HUES64 (cell line): ENCODE results near the gene COL3A1. TPM values are rescaled to one million over a fixed set of nuclear protein-coding genes. Genes with fewer than 3 reads are reported as not detected.

Experiments used
- H3K27ac ChIP-seq: 2 replicates; pipeline ENCODE4 v1.7.0; 2013; ENCODE audit warnings: low read depth, low read length, inconsistent platforms
- H3K27me3 ChIP-seq: 2 replicates; pipeline ENCODE4 v1.6.1; 2013; ENCODE audit warnings: mild to moderate bottlenecking, low read length; ENCODE audit not compliant: insufficient read depth
- H3K36me3 ChIP-seq: 2 replicates; pipeline ENCODE4 v1.6.1; 2013; ENCODE audit warnings: mild to moderate bottlenecking, low read length; ENCODE audit not compliant: insufficient read depth
- H3K4me1 ChIP-seq: 2 replicates; pipeline ENCODE4 v1.6.1; 2013; ENCODE audit warnings: mild to moderate bottlenecking, low read length, moderate library complexity; ENCODE audit not compliant: insufficient read depth
- H3K4me3 ChIP-seq: 2 replicates; pipeline ENCODE4 v1.5.1; 2013; ENCODE audit warnings: mild to moderate bottlenecking, low read length, moderate library complexity
- H3K9ac ChIP-seq: 2 replicates; pipeline ENCODE4 v1.6.1; 2013; ENCODE audit warnings: mild to moderate bottlenecking, low read depth, low read length
- H3K9me3 ChIP-seq: 2 replicates; pipeline ENCODE4 v1.6.1; 2013; ENCODE audit warnings: low read depth, low read length; ENCODE audit not compliant: insufficient read depth
- WGBS: fragments of 150-250, 120-280 bp; methylation state at CpG from one replicate; pipeline ENCODE4 v1.1.7; 2013; ENCODE audit warnings: missing lambda C conversion rate; 5-methylcytosine and 5-hydroxymethylcytosine counted together
- polyA plus RNA-seq, 2 experiments: library from polyadenylated mRNA; stranded (reverse); fragments of 50-300 nt; gene quantifications; one replicate each; pipeline ENCODE4 v1.2.3, GENCODE V29; 2013

Gene COL3A1
- 6.7 TPM for polyA plus RNA-seq (2013, experiment 1 of 2)
- 8.6 TPM for polyA plus RNA-seq (2013, experiment 2 of 2)

DNA sequence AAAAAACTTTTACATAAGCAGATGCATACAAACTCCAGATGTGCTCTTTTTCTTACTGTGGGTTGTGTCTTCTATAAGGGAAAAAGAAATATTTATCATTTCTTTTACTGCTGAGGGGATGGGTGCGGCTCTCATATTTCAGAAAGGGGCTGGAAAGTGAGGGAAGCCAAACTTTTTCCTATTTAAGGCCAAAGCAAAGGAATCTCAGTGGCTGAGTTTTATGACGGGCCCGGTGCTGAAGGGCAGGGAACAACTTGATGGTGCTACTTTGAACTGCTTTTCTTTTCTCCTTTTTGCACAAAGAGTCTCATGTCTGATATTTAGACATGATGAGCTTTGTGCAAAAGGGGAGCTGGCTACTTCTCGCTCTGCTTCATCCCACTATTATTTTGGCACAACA, at the start of gene COL3A1:
COL3A1 (plus strand) TSS at position 210 of the 400 bp plus-strand sequence; CDS start at position 327, 117 bp downstream.
- 78% methylated on average over 3 of the region's 4 CpGs for WGBS
- Histone ChIP-seq H3K4me1 (no peaks in the 10 kb centered on the region), H3K27me3 (no peaks in the 10 kb centered on the region), H3K36me3 (no peaks in the 10 kb centered on the region), H3K4me3 (peak within 1 kb of the TSS; percentile 30; the same call in 1 of the 2 replicates), H3K9ac (peak within 1 kb of the TSS; percentile 37; the same call in 1 of the 2 replicates), H3K9me3 (no peaks in the 10 kb centered on the region), H3K27ac (no peak within 1 kb of the TSS)

DNA sequence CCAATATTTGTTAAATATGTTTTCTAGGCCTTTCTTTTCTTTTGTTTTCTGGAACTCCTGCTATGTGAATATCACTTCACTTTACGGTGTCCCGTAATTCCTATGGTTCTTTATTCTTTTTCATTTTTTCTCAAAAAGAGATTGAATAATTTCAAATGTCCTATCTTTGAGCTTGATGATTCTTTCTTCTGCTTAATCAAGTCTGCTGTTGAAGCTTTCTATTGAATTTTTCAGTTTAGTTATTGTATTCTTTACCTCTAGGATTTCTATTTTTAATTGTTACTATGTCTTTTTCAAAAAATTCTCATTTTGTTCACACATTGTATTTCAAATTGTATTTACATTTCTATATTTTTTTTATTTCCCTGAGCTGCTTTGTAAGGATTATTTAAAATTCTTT, 45.5 kb upstream of the COL3A1 start:
- WGBS, result 100% methylated on average over 1 of the region's 2 CpGs
- H3K4me3 ChIP-seq, result no peak overlapping the region
- H3K9ac ChIP-seq, result no peak overlapping the region
- H3K9me3 ChIP-seq, result 0 out of 2 replicates have a peak, but pooled peaks cover 2% of the 10 kb centered on the region
- H3K27me3 ChIP-seq, result no peaks in the 10 kb centered on the region
- H3K27ac ChIP-seq, result no peak overlapping the region
- H3K4me1 ChIP-seq, result no peaks in the 10 kb centered on the region
- H3K36me3 ChIP-seq, result no peaks in the 10 kb centered on the region

DNA sequence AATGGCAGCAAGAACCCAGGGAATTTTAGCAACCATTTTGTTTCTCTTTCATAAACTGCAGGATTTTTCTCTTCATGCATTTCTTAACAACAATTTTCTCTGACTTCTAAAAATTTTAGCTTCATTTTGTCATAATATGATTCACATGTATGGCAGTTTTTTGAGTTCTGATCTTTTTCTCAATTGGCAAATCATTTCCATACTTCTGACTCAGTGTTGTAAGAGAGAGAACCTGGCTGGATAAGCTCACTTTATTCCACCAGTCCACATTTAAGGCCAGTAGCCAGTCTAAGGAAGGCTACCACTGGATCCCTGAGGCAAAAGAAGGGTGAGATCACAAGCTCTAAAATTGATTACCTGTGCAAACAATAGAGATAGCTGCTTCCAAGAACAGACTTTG, 42.8 kb upstream of the COL3A1 start:
- Histone ChIP-seq H3K9me3 (0 out of 2 replicates have a peak, but pooled peaks cover 2% of the 10 kb centered on the region), H3K27me3 (no peaks in the 10 kb centered on the region), H3K9ac (no peak overlapping the region), H3K36me3 (no peaks in the 10 kb centered on the region), H3K27ac (no peak overlapping the region), H3K4me3 (no peak overlapping the region), H3K4me1 (no peaks in the 10 kb centered on the region)

DNA sequence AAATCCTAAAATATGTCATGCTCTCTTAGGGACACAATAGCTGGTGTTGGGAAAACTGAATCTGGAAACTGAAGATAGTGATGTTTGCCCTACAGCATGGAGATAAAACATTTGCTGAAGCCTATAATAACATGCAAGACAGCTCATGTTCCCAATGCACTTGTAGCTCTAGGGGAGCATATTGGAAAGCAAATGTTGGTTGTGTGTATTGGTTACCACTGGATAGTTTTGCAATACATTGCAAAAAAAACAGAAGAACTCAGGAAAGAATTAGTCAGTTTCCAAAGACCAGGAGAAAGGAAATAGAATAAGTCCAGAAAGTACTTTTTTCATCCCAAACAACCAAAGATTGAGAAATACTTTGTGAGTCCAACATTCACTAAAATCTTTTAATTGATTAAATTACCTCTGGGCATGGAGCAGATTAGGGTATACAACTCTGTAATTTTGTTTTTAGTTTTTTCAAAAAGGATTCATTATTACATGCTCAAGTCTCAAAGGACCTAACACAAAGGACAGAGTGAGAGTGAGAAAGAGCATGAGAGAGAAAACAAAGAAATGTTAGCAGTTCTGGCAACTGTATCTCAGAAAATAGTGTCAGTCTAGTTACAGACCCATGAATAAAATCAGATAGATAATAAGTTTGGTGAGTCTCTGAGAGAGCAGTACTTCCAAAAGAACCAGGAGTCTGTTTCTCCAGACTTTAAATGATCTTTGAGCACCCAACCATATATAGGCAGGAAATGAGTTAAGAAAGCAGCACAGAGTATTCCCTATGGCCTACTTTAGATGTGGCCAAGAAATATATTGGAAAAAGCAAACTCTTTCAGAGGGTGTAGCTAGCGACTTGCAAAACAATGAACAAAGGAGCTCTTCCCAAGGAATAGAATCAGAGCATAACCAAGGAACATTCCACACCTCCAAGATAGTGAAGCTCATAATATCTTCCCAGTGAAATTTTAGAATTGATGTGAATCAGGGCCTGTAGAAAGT, 36.6 kb upstream of the COL3A1 start:
- H3K36me3 ChIP-seq, result no peaks in the 10 kb centered on the region
- H3K27me3 ChIP-seq, result no peaks in the 10 kb centered on the region
- no peak overlapping the region for H3K27ac ChIP-seq
- H3K4me1 ChIP-seq, result no peaks in the 10 kb centered on the region
- no peak overlapping the region for H3K9ac ChIP-seq
- no peak overlapping the region for H3K4me3 ChIP-seq
- WGBS, result 92% methylated on average over 1 of the region's 1 CpG
- H3K9me3 ChIP-seq, result no peaks in the 10 kb centered on the region

DNA sequence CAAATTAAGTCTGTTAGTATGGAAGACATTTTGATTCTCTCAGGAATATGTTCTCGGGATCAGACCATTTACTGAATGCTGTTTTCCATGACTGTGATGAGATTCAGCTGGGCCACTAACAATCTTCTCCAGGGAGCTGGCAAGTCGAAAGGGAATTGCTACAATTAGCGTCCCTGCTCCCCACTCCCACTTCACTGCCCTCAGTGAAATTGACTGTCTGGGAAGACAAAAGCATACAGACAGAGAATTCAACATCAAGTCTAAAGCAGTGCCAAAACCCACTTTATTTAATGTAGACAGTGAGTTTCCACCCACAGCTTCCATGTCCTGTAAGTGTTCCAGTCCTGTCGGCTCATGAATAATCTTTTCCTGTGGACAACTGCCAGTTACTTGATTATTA, 34.0 kb upstream of the COL3A1 start:
- Histone ChIP-seq H3K9ac (no peak overlapping the region), H3K27ac (no peak overlapping the region), H3K9me3 (peaks cover 9% of the 10 kb centered on the region), H3K27me3 (no peaks in the 10 kb centered on the region), H3K4me3 (no peak overlapping the region), H3K36me3 (no peaks in the 10 kb centered on the region), H3K4me1 (no peaks in the 10 kb centered on the region)
- WGBS, result 93% methylated on average over 4 of the region's 4 CpGs

GRCh38 chr2:188944442-188944841, 29.7 kb upstream of the COL3A1 start:
- WGBS, result 93% methylated on average over 21 of the region's 21 CpGs
- no peak overlapping the region for H3K9ac ChIP-seq

GRCh38 chr2:188949046-188949818, 24.9 kb upstream of the COL3A1 start:
- H3K27ac ChIP-seq, result no peak overlapping the region
- H3K9me3 ChIP-seq, result peaks cover 9% of the 10 kb centered on the region
- no peaks in the 10 kb centered on the region for H3K4me1 ChIP-seq
- 94% methylated on average over 24 of the region's 25 CpGs for WGBS
- H3K4me3 ChIP-seq, result no peak overlapping the region
- H3K9ac ChIP-seq, result no peak overlapping the region
- H3K36me3 ChIP-seq, result no peaks in the 10 kb centered on the region
- no peaks in the 10 kb centered on the region for H3K27me3 ChIP-seq

More at GRCh38 chr2:188944442-188944841, 29.7 kb upstream of the COL3A1 start:
- no peaks in the 10 kb centered on the region for H3K27me3 ChIP-seq
- no peak overlapping the region for H3K27ac ChIP-seq
- H3K4me1 ChIP-seq, result no peaks in the 10 kb centered on the region
- H3K9me3 ChIP-seq, result peaks cover 9% of the 10 kb centered on the region
- no peak overlapping the region for H3K4me3 ChIP-seq
- H3K36me3 ChIP-seq, result no peaks in the 10 kb centered on the region

DNA sequence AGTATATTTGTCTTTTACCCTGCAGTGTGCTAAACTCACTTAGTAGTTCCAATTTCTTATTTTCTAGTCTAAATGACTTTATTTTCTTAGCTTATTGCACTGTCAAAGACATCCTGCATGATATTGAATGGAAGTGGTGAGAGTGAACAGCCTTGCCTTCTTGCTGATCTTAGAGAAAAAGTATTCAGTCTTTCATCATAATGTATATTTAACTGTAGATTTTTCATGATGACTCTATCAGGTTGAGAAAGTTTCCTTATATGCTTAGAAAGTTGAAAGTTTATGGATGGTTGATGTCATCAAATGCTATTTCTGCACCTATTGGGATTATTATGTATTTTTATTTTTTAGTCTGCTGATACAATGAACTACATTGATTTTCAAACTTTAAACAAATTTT, 21.3 kb upstream of the COL3A1 start:
- no peak overlapping the region for H3K27ac ChIP-seq
- no peaks in the 10 kb centered on the region for H3K36me3 ChIP-seq
- no peaks in the 10 kb centered on the region for H3K27me3 ChIP-seq
- H3K9ac ChIP-seq, result no peak overlapping the region
- no peaks in the 10 kb centered on the region for H3K4me1 ChIP-seq
- no peak overlapping the region for H3K4me3 ChIP-seq
- no peaks in the 10 kb centered on the region for H3K9me3 ChIP-seq

- 100% methylated on average over 1 of the region's 2 CpGs for WGBS
- Histone ChIP-seq H3K9me3 (no peaks in the 10 kb centered on the region), H3K27me3 (no peaks in the 10 kb centered on the region)
These were observed 17.9 kb upstream of the COL3A1 start for GRCh38 chr2:188956290-188956689.

DNA sequence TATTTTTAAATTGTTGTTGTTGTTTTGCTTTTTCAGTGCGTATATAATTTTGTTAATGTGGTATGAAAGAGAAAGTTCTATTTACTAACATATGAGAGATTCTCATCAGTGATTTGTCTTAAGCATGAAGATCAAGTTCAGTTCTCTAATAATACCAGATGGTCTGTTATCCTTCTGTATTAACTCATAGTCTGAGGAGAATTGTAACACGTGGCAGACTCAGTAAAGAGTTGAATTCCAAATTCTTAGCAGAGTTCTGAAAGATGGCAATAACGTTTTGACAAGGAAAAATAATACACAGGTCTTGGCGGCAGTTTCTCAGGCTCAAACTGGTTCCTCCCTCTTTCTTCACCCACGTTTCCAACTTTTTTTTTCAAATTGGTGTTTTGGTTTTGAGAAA, 17.2 kb upstream of the COL3A1 start:
- Histone ChIP-seq H3K9ac (no peak overlapping the region), H3K4me1 (no peaks in the 10 kb centered on the region)
- 72% methylated on average over 4 of the region's 5 CpGs for whole genome bisulfite sequencing

More at GRCh38 chr2:188956290-188956689, 17.9 kb upstream of the COL3A1 start:
- H3K36me3 ChIP-seq, result no peaks in the 10 kb centered on the region
- no peaks in the 10 kb centered on the region for H3K4me1 ChIP-seq
- no peak overlapping the region for H3K9ac ChIP-seq
- no peak overlapping the region for H3K27ac ChIP-seq
- H3K4me3 ChIP-seq, result no peak overlapping the region

DNA sequence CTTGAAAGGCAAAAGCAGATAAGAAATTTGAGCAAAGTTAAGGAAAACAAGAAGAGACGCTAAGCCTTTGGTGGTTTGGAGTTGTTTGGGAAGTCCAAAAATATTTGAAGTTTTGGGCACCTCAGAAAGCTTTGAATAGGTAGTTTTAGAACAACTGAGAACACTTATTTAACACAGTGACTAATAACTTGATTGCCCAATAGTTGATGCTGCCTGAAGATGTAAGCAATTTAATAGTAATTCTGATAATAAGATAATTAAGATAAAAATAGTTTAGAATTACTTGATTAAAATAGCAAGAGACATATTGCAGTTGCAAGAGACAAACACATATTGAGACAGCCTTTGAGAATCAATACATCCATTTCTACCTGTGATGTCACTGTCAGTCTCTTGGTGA, 16.5 kb upstream of the COL3A1 start:
- Histone ChIP-seq H3K9ac (no peak overlapping the region), H3K9me3 (no peaks in the 10 kb centered on the region), H3K36me3 (no peaks in the 10 kb centered on the region), H3K4me3 (no peak overlapping the region), H3K27ac (no peak overlapping the region), H3K27me3 (no peaks in the 10 kb centered on the region), H3K4me1 (no peaks in the 10 kb centered on the region)
- 96% methylated on average over 1 of the region's 1 CpG for WGBS

More for the DNA sequence above, 17.2 kb upstream of the COL3A1 start:
- Histone ChIP-seq H3K4me3 (no peak overlapping the region), H3K36me3 (no peaks in the 10 kb centered on the region), H3K27me3 (no peaks in the 10 kb centered on the region), H3K27ac (no peak overlapping the region), H3K9me3 (no peaks in the 10 kb centered on the region)
